HepG2 (cell line): Measurements from ENCODE around the gene ADAMTS12. TPM values are rescaled to one million over a fixed set of nuclear protein-coding genes. Genes with fewer than 3 reads are reported as not detected.

ENCODE experiments used
- ATAC-seq: fragments of 200-7000 bp; cut with Tn5 transposase; 3 replicates; pipeline ENCODE4 v1.9.1; 2020; ENCODE audit warnings: mild to moderate bottlenecking, moderate library complexity
- BruUV-seq: library from RNA; stranded (reverse); fragments of 400-500 nt; replicated peaks from 2 replicates; lab custom pipeline; 2021; lab: Mats Ljungman, UMichigan
- CTCF ChIA-PET: fragments of 300-600 bp; formaldehyde crosslinking; extraction: SDS; loops from one replicate; lab custom pipeline; 2021; ENCODE audit warnings: low total read pairs, inconsistent platforms, low intra/inter-chr PET ratio; lab: Yijun Ruan, JAX
- POLR2A ChIA-PET: fragments of 350-600 bp; sonication (Branson Sonifier 250); formaldehyde crosslinking; loops from one replicate; lab custom pipeline; 2020; ENCODE audit warnings: antibody characterized with exemption, inconsistent platforms; lab: Yijun Ruan, JAX
- DNase-seq: peaks from one replicate; pipeline ENCODE4 v3.0.0-alpha.2; 2015; ENCODE audit warnings: low spot score
- FAIRE-seq: peaks from 3 replicates; lab custom pipeline; 2011; peaks lifted over from hg19 to GRCh38; lab: Jason Lieb, UNC
- H2AFZ ChIP-seq: one replicate; pipeline ENCODE4 v1.6.1; 2011; ENCODE audit warnings: low read length, inconsistent platforms
- H3K27ac ChIP-seq: fragments of 300-600 bp; 3 replicates; pipeline ENCODE4 v1.8.0; 2011; ENCODE audit warnings: mixed run types, mild to moderate bottlenecking, mixed read lengths, low read length, inconsistent platforms; ENCODE audit not compliant: insufficient read depth; ENCODE audit errors: extremely low read length
- H3K27me3 ChIP-seq, 2 experiments: fragments of 200-600 bp in 1 of 2; 2 replicates in 1 of 2; 3 replicates in 1 of 2; pipeline versions ENCODE4 v1.6.0 to v1.8.0; 2011; ENCODE audit warnings: low read length in 2 of 2, mild to moderate bottlenecking in 2 of 2, moderate library complexity in 2 of 2, inconsistent platforms in 1 of 2; ENCODE audit not compliant: insufficient read depth in 2 of 2, control insufficient read depth in 1 of 2
- H3K36me3 ChIP-seq, 2 experiments: fragments of 200-600 bp in 1 of 2; replicated peaks in 1 of 2; 2 replicates in 1 of 2; 3 replicates in 1 of 2; pipeline versions ENCODE4 v1.5.1 to v1.8.0; 2011; ENCODE audit warnings: low read length in 2 of 2, inconsistent platforms in 1 of 2; ENCODE audit not compliant: insufficient read depth in 2 of 2, control insufficient read depth in 1 of 2
- H3K4me1 ChIP-seq: 2 replicates; pipeline ENCODE4 v1.5.1; 2012; ENCODE audit warnings: low read length, inconsistent platforms; ENCODE audit not compliant: insufficient read depth
- H3K4me2 ChIP-seq: 2 replicates; pipeline ENCODE4 v1.6.0; 2011; ENCODE audit warnings: low read depth, low read length, inconsistent platforms
- H3K4me3 ChIP-seq, 3 experiments: fragments of 200-600 bp in 1 of 3; sonication (generic), shearing (Covaris generic) in 1 of 3; replicated peaks in 1 of 3; 2 replicates each; pipeline ENCODE4 v1.5.1; 2011 to 2016; ENCODE audit warnings: low read length in 3 of 3, inconsistent platforms in 2 of 3, low read depth in 2 of 3, mild to moderate bottlenecking in 2 of 3, control low read depth in 1 of 3, mixed read lengths in 1 of 3; ENCODE audit not compliant: insufficient read depth in 1 of 3
- H3K79me2 ChIP-seq: one replicate; pipeline ENCODE4 v1.6.1; 2011; ENCODE audit warnings: low read length, inconsistent platforms; ENCODE audit not compliant: insufficient read depth
- H3K9ac ChIP-seq: 2 replicates; pipeline ENCODE4 v1.6.0; 2011; ENCODE audit warnings: mild to moderate bottlenecking, low read depth, low read length, inconsistent platforms; ENCODE audit not compliant: insufficient read depth
- H3K9me3 ChIP-seq: 2 replicates; pipeline ENCODE4 v1.5.1; 2012; ENCODE audit warnings: mild to moderate bottlenecking, low read length
- H4K20me1 ChIP-seq: 2 replicates; pipeline ENCODE4 v1.6.0; 2011; ENCODE audit warnings: inconsistent platforms, mild to moderate bottlenecking, low read length, moderate library complexity; ENCODE audit not compliant: insufficient read depth
- ARHGAP35 ChIP-seq: sonication (generic); formaldehyde crosslinking; IDR thresholded peaks from 2 replicates; pipeline ENCODE4 v1.9.0; 2022; ENCODE audit warnings: mild to moderate bottlenecking, inconsistent platforms, moderate library complexity, missing genetic modification reagents, borderline replicate concordance
- FOXK1 ChIP-seq: sonication (generic); formaldehyde crosslinking; IDR thresholded peaks from 2 replicates; pipeline ENCODE4 v1.4.0; 2020; ENCODE audit warnings: low read depth, missing genetic modification reagents, borderline replicate concordance
- HOXA3 ChIP-seq: sonication (generic); formaldehyde crosslinking; IDR thresholded peaks from 2 replicates; pipeline ENCODE4 v1.5.0; 2020; ENCODE audit warnings: missing genetic modification reagents
- SMARCE1 ChIP-seq: fragments of 450-650 bp; IDR thresholded peaks from 2 replicates; pipeline ENCODE4 v1.6.1; 2017; ENCODE audit warnings: borderline replicate concordance
- SRSF9 ChIP-seq: fragments of 200-400 bp; formaldehyde crosslinking; IDR thresholded peaks from 2 replicates; pipeline ENCODE4 v1.6.1; 2018; ENCODE audit warnings: borderline replicate concordance, mild to moderate bottlenecking, low read depth, low read length; ENCODE audit not compliant: insufficient read depth, poor library complexity, severe bottlenecking
- SSRP1 ChIP-seq: IDR thresholded peaks from 2 replicates; pipeline ENCODE4 v1.6.1; 2016; ENCODE audit warnings: control low read depth
- ZNF251 ChIP-seq: sonication (generic); formaldehyde crosslinking; IDR thresholded peaks from 2 replicates; pipeline ENCODE4 v1.9.0; 2021; ENCODE audit warnings: mild to moderate bottlenecking, missing genetic modification reagents
- ZNF354B ChIP-seq: sonication (generic); formaldehyde crosslinking; IDR thresholded peaks from 2 replicates; pipeline ENCODE4 v1.8.0; 2022; ENCODE audit warnings: mild to moderate bottlenecking, missing genetic modification reagents
- ZNF678 ChIP-seq: sonication (generic); formaldehyde crosslinking; IDR thresholded peaks from 2 replicates; pipeline ENCODE4 v1.4.0; 2020; ENCODE audit warnings: mild to moderate bottlenecking, missing genetic modification reagents
- WGBS: methylation state at CpG from one replicate; pipeline ENCODE4 v1.1.6; 2017; ENCODE audit warnings: low lambda C conversion rate; 5-methylcytosine and 5-hydroxymethylcytosine counted together
- in situ Hi-C: cut with HindIII; loops from 2 replicates; pipeline ENCODE4 v1.10.0; 2017; ENCODE audit warnings: low pct_unique_long_range_greater_than_20kb; ENCODE audit not compliant: extremely low pct_ligation_motif_present
- intact Hi-C: fragments of 100-400 bp; cut with micrococcal nuclease; formaldehyde crosslinking; loops from one replicate; pipeline ENCODE4 v1.10.0; 2022; ENCODE audit not compliant: unreplicated experiment
- polyA plus RNA-seq, 8 experiments: library from polyadenylated mRNA; depleted of rRNA in 3 of 8; stranded (reverse) in 7 of 8; unstranded in 1 of 8; fragments of >200 nt; fragmentation: Illumina TruSeq in 4 of 8; extraction: Trizol in 4 of 8; gene quantifications; 2 replicates each; pipeline versions ENCODE4 v1.2.1 to v1.2.3, GENCODE V29; 2011 to 2016; ENCODE audit warnings: low read depth in 4 of 8, missing spikeins in 1 of 8, mixed read lengths in 1 of 8; ENCODE audit not compliant: insufficient read depth in 1 of 8
- total RNA-seq, 5 experiments: library from RNA; depleted of rRNA; stranded (reverse); fragments of >200 nt; fragmentation: Illumina TruSeq; extraction: Trizol; gene quantifications; 2 replicates each; pipeline ENCODE4 v1.2.3, GENCODE V29; 2016; ENCODE audit warnings: low read depth in 1 of 5
- TF ChIP-seq, protein P1 (sequence below), 2 experiments: fragments of 450-650 bp in 1 of 2; sonication (generic) in 1 of 2; formaldehyde crosslinking in 1 of 2; IDR thresholded peaks; 2 replicates each; pipeline versions ENCODE4 v1.6.1 to v1.8.0; 2016 to 2022; ENCODE audit warnings: antibody characterized with exemption in 1 of 2, mild to moderate bottlenecking in 1 of 2, missing genetic modification reagents in 1 of 2
- TF ChIP-seq, protein P2 (sequence below): sonication (generic); formaldehyde crosslinking; IDR thresholded peaks from 2 replicates; pipeline ENCODE4 v1.5.0; 2020; ENCODE audit warnings: mild to moderate bottlenecking, low read depth, missing genetic modification reagents, borderline replicate concordance
- TF ChIP-seq, protein P3 (sequence below): IDR thresholded peaks from 2 replicates; pipeline ENCODE4 v1.6.1; 2012; ENCODE audit warnings: low read length, improper control_type of control experiment

Gene ADAMTS12
- total and polyA plus RNA-seq, 2 of the 13 experiments (the other 11 are each of a cell fraction or from before 2014, with no cell fraction given) = 0.03 TPM; not detected in 1

DNA sequence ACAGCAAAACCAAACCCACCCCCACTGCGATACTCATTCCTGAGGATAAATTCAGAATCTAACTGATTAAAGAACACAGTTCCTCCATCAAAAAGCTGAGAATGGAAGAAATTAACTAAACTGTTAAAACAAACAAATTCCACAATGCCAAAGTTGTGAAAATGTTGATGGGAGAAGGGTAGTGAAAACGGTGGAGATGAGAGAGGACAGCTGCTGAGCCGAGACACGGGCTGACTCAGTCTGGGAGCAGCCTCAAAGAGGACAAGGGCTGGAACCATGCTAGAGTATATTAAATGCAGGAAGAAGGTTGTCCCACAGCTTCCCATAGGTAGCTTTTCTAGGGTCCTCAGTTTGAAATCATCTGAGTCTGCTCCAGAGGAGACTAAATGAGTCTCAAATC is 14.3 kb downstream of the ADAMTS12 start:
- ChIA-PET CTCF (no interaction called here), POLR2A (no interaction called here)
- no peak for FAIRE-seq
- no peak overlapping the region for H2AFZ ChIP-seq
- no peak overlapping the region for H3K27ac ChIP-seq
- DNase-seq = no peak
- BruUV-seq = no TSS peak
- no peaks in the 10 kb centered on the region for H3K9me3 ChIP-seq
- no peak overlapping the region for H3K4me3 ChIP-seq
- ATAC-seq = no peak
- H3K9ac ChIP-seq = no peak overlapping the region
- H3K79me2 ChIP-seq = no peaks in the 10 kb centered on the region
- H3K4me1 ChIP-seq = no peaks in the 10 kb centered on the region
- in situ Hi-C loops = no loop called here
- H4K20me1 ChIP-seq = no peaks in the 10 kb centered on the region
- no peak overlapping the region for H3K4me2 ChIP-seq
- 13% methylated on average over 4 of the region's 4 CpGs for WGBS
- intact Hi-C loops = no loop called here
- no peaks in the 10 kb centered on the region for H3K36me3 ChIP-seq
- no peaks in the 10 kb centered on the region for H3K27me3 ChIP-seq
- no peak for TF ChIP-seq SSRP1 (CRISPR knock-in tag)
- no peak for TF ChIP-seq SRSF9
- no peak for TF ChIP-seq ARHGAP35 (CRISPR knock-in tag)
- no peak for TF ChIP-seq ZNF354B (CRISPR knock-in tag)
- no peak for TF ChIP-seq HOXA3
- TF ChIP-seq, protein P1, sequence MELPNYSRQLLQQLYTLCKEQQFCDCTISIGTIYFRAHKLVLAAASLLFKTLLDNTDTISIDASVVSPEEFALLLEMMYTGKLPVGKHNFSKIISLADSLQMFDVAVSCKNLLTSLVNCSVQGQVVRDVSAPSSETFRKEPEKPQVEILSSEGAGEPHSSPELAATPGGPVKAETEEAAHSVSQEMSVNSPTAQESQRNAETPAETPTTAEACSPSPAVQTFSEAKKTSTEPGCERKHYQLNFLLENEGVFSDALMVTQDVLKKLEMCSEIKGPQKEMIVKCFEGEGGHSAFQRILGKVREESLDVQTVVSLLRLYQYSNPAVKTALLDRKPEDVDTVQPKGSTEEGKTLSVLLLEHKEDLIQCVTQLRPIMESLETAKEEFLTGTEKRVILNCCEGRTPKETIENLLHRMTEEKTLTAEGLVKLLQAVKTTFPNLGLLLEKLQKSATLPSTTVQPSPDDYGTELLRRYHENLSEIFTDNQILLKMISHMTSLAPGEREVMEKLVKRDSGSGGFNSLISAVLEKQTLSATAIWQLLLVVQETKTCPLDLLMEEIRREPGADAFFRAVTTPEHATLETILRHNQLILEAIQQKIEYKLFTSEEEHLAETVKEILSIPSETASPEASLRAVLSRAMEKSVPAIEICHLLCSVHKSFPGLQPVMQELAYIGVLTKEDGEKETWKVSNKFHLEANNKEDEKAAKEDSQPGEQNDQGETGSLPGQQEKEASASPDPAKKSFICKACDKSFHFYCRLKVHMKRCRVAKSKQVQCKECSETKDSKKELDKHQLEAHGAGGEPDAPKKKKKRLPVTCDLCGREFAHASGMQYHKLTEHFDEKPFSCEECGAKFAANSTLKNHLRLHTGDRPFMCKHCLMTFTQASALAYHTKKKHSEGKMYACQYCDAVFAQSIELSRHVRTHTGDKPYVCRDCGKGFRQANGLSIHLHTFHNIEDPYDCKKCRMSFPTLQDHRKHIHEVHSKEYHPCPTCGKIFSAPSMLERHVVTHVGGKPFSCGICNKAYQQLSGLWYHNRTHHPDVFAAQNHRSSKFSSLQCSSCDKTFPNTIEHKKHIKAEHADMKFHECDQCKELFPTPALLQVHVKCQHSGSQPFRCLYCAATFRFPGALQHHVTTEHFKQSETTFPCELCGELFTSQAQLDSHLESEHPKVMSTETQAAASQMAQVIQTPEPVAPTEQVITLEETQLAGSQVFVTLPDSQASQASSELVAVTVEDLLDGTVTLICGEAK (IDR thresholded peaks at IDR 0.05) = no peak
- TF ChIP-seq, protein P1 (CRISPR knock-in tag; IDR thresholded peaks at IDR 0.05) = no peak
- TF ChIP-seq FOXK1 (CRISPR knock-in tag) = no peak
- TF ChIP-seq, protein P2, sequence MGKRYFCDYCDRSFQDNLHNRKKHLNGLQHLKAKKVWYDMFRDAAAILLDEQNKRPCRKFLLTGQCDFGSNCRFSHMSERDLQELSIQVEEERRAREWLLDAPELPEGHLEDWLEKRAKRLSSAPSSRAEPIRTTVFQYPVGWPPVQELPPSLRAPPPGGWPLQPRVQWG (CRISPR knock-in tag) = no peak
- TF ChIP-seq, protein P3, sequence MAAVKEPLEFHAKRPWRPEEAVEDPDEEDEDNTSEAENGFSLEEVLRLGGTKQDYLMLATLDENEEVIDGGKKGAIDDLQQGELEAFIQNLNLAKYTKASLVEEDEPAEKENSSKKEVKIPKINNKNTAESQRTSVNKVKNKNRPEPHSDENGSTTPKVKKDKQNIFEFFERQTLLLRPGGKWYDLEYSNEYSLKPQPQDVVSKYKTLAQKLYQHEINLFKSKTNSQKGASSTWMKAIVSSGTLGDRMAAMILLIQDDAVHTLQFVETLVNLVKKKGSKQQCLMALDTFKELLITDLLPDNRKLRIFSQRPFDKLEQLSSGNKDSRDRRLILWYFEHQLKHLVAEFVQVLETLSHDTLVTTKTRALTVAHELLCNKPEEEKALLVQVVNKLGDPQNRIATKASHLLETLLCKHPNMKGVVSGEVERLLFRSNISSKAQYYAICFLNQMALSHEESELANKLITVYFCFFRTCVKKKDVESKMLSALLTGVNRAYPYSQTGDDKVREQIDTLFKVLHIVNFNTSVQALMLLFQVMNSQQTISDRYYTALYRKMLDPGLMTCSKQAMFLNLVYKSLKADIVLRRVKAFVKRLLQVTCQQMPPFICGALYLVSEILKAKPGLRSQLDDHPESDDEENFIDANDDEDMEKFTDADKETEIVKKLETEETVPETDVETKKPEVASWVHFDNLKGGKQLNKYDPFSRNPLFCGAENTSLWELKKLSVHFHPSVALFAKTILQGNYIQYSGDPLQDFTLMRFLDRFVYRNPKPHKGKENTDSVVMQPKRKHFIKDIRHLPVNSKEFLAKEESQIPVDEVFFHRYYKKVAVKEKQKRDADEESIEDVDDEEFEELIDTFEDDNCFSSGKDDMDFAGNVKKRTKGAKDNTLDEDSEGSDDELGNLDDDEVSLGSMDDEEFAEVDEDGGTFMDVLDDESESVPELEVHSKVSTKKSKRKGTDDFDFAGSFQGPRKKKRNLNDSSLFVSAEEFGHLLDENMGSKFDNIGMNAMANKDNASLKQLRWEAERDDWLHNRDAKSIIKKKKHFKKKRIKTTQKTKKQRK = no peak
- no peak for TF ChIP-seq ZNF678 (CRISPR knock-in tag)
- TF ChIP-seq SMARCE1 = no peak
- no peak for TF ChIP-seq ZNF251
